ENCODE results near the gene IL1B. TPM values are rescaled to one million over a fixed set of nuclear protein-coding genes. Genes with fewer than 3 reads are reported as not detected.
A peak's percentile ranks its signal among the peaks of the same experiment; 100 is the strongest.

The IL1B gene
- total and polyA plus RNA-seq, 2 donors (not counting 1 experiment from before 2014, with no cell fraction given) = 0.20 to 13.1 TPM

- peaks cover 0 to 4% (median 0%) of the 10 kb centered on the region in 3 donors for H3K9me3 ChIP-seq (ENCODE audit: control extremely low read depth in 1 of 3, control insufficient read depth in 2 of 3, insufficient read depth in 1 of 3, low read length in 2 of 3)
- ChIA-PET CTCF (no interaction called here), POLR2A (no interaction called here)
- H3K36me3 ChIP-seq (replicated peaks in 1 of 2; ENCODE audit: control extremely low read depth in 1 of 2, control insufficient read depth in 1 of 2, extremely low read depth in 1 of 2, insufficient read depth in 2 of 2, low read length in 1 of 2) = no peaks in the 10 kb centered on the region
- H3K27ac ChIP-seq (ENCODE audit: low read length in 2 of 2) = no peak overlapping the region
- no peak for DNase-seq
- peaks cover 4% of the 10 kb centered on the region for H3K9me3 Mint-ChIP-seq (ENCODE audit: insufficient read depth)
- H3K9ac ChIP-seq (ENCODE audit: low read length) = no peak overlapping the region
- TF ChIP-seq EZH2 (IDR thresholded peaks at IDR 0.05; ENCODE audit: borderline replicate concordance, insufficient read depth, low read depth, low read length, poor library complexity, severe bottlenecking) (no peak), CTCF (IDR thresholded peaks at IDR 0.05) (no peak)
- peak overlapping the region; percentile 11 for H3K4me3 Mint-ChIP-seq
- intact Hi-C loops (cut with micrococcal nuclease) = no loop called here
- peak overlapping the region; percentile 28 for H3K27ac Mint-ChIP-seq
- no peaks in the 10 kb centered on the region for H3K27me3 ChIP-seq (replicated peaks in 1 of 4; ENCODE audit: control extremely low read depth in 1 of 4, control insufficient read depth in 3 of 4, insufficient read depth in 4 of 4, low read length in 3 of 4)
- peak overlapping the region; percentile 2 for H3K4me2 ChIP-seq (replicated peaks; ENCODE audit: low read depth, low read length, poor library complexity, severe bottlenecking)
- peaks cover 11 to 14% of the 10 kb centered on the region in 2 donors for H3K4me1 ChIP-seq (ENCODE audit: control insufficient read depth in 2 of 2, insufficient read depth in 2 of 2, low read length in 2 of 2)
- peaks cover 17% of the 10 kb centered on the region for H3K4me1 Mint-ChIP-seq
- 56% methylated on average over 8 of the region's 14 CpGs for WGBS (ENCODE audit: insufficient coverage)
- peak overlapping the region; percentile 50 for H2AFZ ChIP-seq (ENCODE audit: insufficient read depth, low read depth, low read length, poor library complexity, severe bottlenecking)
- no peak overlapping the region for H3K4me3 ChIP-seq (ENCODE audit: control extremely low read depth in 1 of 5, extremely low read depth in 1 of 5, insufficient read depth in 1 of 5, low read depth in 2 of 5, low read length in 4 of 5)
- H3K27me3 Mint-ChIP-seq = no peaks in the 10 kb centered on the region
- no peaks in the 10 kb centered on the region for H4K20me1 ChIP-seq (ENCODE audit: control insufficient read depth, insufficient read depth, low read length, poor library complexity, severe bottlenecking)
- no peak for ATAC-seq (ENCODE audit: low read depth)
- H3K79me2 ChIP-seq (ENCODE audit: control insufficient read depth, insufficient read depth, low read length) = no peaks in the 10 kb centered on the region
Observed at GRCh38 chr2:112812318-112813267, 24.0 kb downstream of the IL1B start.

- no peak overlapping the region for H3K27ac ChIP-seq (ENCODE audit: low read length in 2 of 2)
- ChIA-PET POLR2A (no interaction called here), CTCF (no interaction called here)
- peak overlapping the region; percentile 50 for H2AFZ ChIP-seq (ENCODE audit: insufficient read depth, low read depth, low read length, poor library complexity, severe bottlenecking)
- no peaks in the 10 kb centered on the region for H4K20me1 ChIP-seq (ENCODE audit: control insufficient read depth, insufficient read depth, low read length, poor library complexity, severe bottlenecking)
- peak overlapping the region; percentile 28 for H3K27ac Mint-ChIP-seq
- H3K9me3 ChIP-seq (ENCODE audit: control extremely low read depth in 1 of 3, control insufficient read depth in 2 of 3, insufficient read depth in 1 of 3, low read length in 2 of 3) = peaks cover 0 to 4% (median 2%) of the 10 kb centered on the region in 3 donors
- peak overlapping the region; percentile 27 for H3K4me3 Mint-ChIP-seq
- no peak overlapping the region for H3K9ac ChIP-seq (ENCODE audit: low read length)
- peaks cover 17% of the 10 kb centered on the region for H3K4me1 Mint-ChIP-seq
- DNase-seq (no peak), ATAC-seq (ENCODE audit: low read depth) (peak; percentile 31)
- 57% methylated on average over 4 of the region's 7 CpGs for whole genome bisulfite sequencing (ENCODE audit: insufficient coverage)
- H3K79me2 ChIP-seq (ENCODE audit: control insufficient read depth, insufficient read depth, low read length) = no peaks in the 10 kb centered on the region
- peaks cover 11 to 14% of the 10 kb centered on the region in 2 donors for H3K4me1 ChIP-seq (ENCODE audit: control insufficient read depth in 2 of 2, insufficient read depth in 2 of 2, low read length in 2 of 2)
- H3K4me2 ChIP-seq (replicated peaks; ENCODE audit: low read depth, low read length, poor library complexity, severe bottlenecking) = peak overlapping the region; percentile 2
- no peaks in the 10 kb centered on the region for H3K27me3 ChIP-seq (replicated peaks in 1 of 4; ENCODE audit: control extremely low read depth in 1 of 4, control insufficient read depth in 3 of 4, insufficient read depth in 4 of 4, low read length in 3 of 4)
- intact Hi-C loops (cut with micrococcal nuclease) = no loop called here
- H3K27me3 Mint-ChIP-seq = no peaks in the 10 kb centered on the region
- no peaks in the 10 kb centered on the region for H3K36me3 ChIP-seq (replicated peaks in 1 of 2; ENCODE audit: control extremely low read depth in 1 of 2, control insufficient read depth in 1 of 2, extremely low read depth in 1 of 2, insufficient read depth in 2 of 2, low read length in 1 of 2)
- TF ChIP-seq CTCF (IDR thresholded peaks at IDR 0.05) = no peak
- TF ChIP-seq EZH2 (IDR thresholded peaks at IDR 0.05; ENCODE audit: borderline replicate concordance, insufficient read depth, low read depth, low read length, poor library complexity, severe bottlenecking) = no peak
- peaks cover 6% of the 10 kb centered on the region for H3K9me3 Mint-ChIP-seq (ENCODE audit: insufficient read depth)
- no peak overlapping the region for H3K4me3 ChIP-seq (ENCODE audit: control extremely low read depth in 1 of 5, extremely low read depth in 1 of 5, insufficient read depth in 1 of 5, low read depth in 2 of 5, low read length in 4 of 5)
Observed at GRCh38 chr2:112811841-112812306, 24.7 kb downstream of the IL1B start.
